ENCODE measurements around the gene WWOX.

DNA sequence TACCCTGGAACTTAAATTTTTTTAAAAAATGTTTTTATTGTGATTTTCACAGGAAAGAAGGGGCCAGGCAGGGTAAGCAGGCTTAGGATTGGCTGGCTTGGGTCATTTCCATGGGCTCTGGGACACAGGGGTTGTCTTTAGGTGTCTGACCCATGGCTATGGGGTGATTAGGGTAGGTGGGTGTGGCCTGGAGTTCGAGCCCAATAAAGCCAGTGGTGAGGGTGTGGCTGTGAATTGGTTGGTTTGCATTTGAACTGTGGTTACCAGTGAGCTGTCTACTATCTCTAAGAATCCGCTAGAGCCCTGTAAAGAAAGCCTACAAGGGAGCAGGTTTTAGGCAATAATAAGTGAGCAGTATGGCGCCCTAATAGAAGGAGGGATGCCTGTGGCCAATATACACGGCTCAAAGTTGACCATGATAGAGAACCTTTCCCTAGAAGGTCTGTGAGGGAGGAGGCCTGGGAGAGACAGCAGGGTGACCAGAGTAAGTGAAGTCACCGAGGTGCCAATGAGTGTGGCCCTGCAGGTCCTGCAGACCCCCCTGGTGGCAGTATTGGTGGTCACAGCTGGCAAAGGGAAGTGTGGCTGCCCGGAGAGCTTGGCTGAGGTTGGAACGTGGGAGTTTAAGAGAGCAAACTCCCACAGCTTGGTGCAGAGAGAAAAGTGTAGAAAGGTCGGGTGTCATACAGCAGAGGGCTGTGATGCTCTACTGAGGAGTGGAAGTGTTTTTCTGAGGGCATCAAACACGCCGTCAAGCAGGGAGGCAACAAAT lies 454.0 kb downstream of the WWOX start:
- TF ChIP-seq, protein P1, sequence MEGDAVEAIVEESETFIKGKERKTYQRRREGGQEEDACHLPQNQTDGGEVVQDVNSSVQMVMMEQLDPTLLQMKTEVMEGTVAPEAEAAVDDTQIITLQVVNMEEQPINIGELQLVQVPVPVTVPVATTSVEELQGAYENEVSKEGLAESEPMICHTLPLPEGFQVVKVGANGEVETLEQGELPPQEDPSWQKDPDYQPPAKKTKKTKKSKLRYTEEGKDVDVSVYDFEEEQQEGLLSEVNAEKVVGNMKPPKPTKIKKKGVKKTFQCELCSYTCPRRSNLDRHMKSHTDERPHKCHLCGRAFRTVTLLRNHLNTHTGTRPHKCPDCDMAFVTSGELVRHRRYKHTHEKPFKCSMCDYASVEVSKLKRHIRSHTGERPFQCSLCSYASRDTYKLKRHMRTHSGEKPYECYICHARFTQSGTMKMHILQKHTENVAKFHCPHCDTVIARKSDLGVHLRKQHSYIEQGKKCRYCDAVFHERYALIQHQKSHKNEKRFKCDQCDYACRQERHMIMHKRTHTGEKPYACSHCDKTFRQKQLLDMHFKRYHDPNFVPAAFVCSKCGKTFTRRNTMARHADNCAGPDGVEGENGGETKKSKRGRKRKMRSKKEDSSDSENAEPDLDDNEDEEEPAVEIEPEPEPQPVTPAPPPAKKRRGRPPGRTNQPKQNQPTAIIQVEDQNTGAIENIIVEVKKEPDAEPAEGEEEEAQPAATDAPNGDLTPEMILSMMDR (IDR thresholded peaks at IDR 0.05) = no peak
- no peak for TF ChIP-seq EZH2 (IDR thresholded peaks at IDR 0.05; ENCODE audit: borderline replicate concordance, insufficient read depth, low read depth, low read length, poor library complexity, severe bottlenecking)
